Heart left ventricle (tissue), 16 donors: ENCODE data around the gene USP7. TPM values are rescaled to one million over a fixed set of nuclear protein-coding genes. Genes with fewer than 3 reads are reported as not detected.

Experiments used
- ATAC-seq, 4 donors: fragments of 200-7000 bp; cut with Tn5 transposase; one replicate each; pipeline ENCODE4 v1.9.1; 2020 to 2022; ENCODE audit warnings: moderate library complexity in 4 of 4, mild to moderate bottlenecking in 3 of 4, moderate number of reproducible peaks in 1 of 4
- DNase-seq, 5 donors: peaks; one replicate each; pipeline ENCODE4 v3.0.0-alpha.2; 2020
- H3K27ac ChIP-seq, 12 donors: fragments of 200-600 bp; sonication (generic) in 4 of 12; one replicate each; pipeline versions ENCODE4 v1.5.0 to v1.8.0; 2016 to 2022; ENCODE audit warnings: mild to moderate bottlenecking in 2 of 12
- H3K27me3 ChIP-seq, 9 donors: fragments of 200-600 bp; sonication (generic) in 2 of 9; one replicate each; pipeline versions ENCODE4 v1.5.1 to v1.8.0; 2016 to 2022; ENCODE audit warnings: mild to moderate bottlenecking in 3 of 9
- H3K36me3 ChIP-seq, 9 donors: fragments of 200-600 bp; sonication (generic) in 2 of 9; one replicate each; pipeline versions ENCODE4 v1.5.0 to v1.8.0; 2018 to 2022; ENCODE audit warnings: mild to moderate bottlenecking in 2 of 9
- H3K4me1 ChIP-seq, 12 donors: fragments of 200-600 bp; sonication (generic) in 4 of 12; one replicate each; pipeline versions ENCODE4 v1.5.0 to v1.8.0; 2016 to 2022; ENCODE audit warnings: mild to moderate bottlenecking in 3 of 12
- H3K4me3 ChIP-seq, 12 donors: fragments of 200-600 bp; sonication (generic) in 4 of 12; one replicate each; pipeline versions ENCODE4 v1.5.0 to v1.8.0; 2017 to 2022; ENCODE audit warnings: mild to moderate bottlenecking in 9 of 12, moderate library complexity in 4 of 12
- H3K9me3 ChIP-seq, 12 donors: fragments of 200-600 bp; sonication (generic) in 4 of 12; one replicate each; pipeline versions ENCODE4 v1.5.0 to v1.8.0; 2016 to 2022; ENCODE audit warnings: mild to moderate bottlenecking in 1 of 12
- CTCF ChIP-seq, 12 donors: fragments of 200-600 bp; sonication (generic) in 4 of 12; IDR thresholded peaks; one replicate each; pipeline versions ENCODE4 v1.5.0 to v1.8.0; 2018 to 2022; ENCODE audit warnings: antibody characterized with exemption in 12 of 12, mild to moderate bottlenecking in 5 of 12
- POLR2A ChIP-seq, 2 donors: fragments of 450-650 bp; IDR thresholded peaks; one replicate each; pipeline ENCODE4 v1.6.1; 2017; ENCODE audit warnings: antibody characterized with exemption in 2 of 2, mild to moderate bottlenecking in 2 of 2, moderate library complexity in 2 of 2
- WGBS, 4 donors: extraction: QIAGEN DNeasy Blood & Tissue Kit in 2 of 4; methylation state at CpG; one replicate each; pipeline versions ENCODE4 v1.1.5 to v1.1.7; 2013 to 2018; 5-methylcytosine and 5-hydroxymethylcytosine counted together
- intact Hi-C, 10 donors: fragments of 100-400 bp; cut with DNase I; formaldehyde crosslinking; loops; one replicate each; pipeline versions ENCODE4 v1.11.1 to v1.14.2; 2022
- polyA plus RNA-seq, 2 donors: library from polyadenylated mRNA; stranded (reverse); fragments of 200-250 nt; gene quantifications; one replicate each; pipeline ENCODE4 v1.2.3, GENCODE V29; 2013
- total RNA-seq, 9 donors: library from RNA; depleted of rRNA in 2 of 9; stranded (reverse); fragments of >200 nt in 2 of 9; fragmentation: NEBNext Ultra II Directional in 3 of 9; extraction: Animal tissue kit (Norgen Biotek cat#: 25700) in 3 of 9; gene quantifications; one replicate each; pipeline versions ENCODE4 v1.1.0 to v1.2.4, GENCODE V29; 2016 to 2023
- donor health status: ischemic (EF 13 %, LVEDD 7.1; RV severe dilation, severe dysfunction).
- donor health status: healthy with polysubstance abuse.
- donor health status: DM: no; HTN: yes; CAD: no.
- donor health status: DM: no; HTN: no; CAD: no.
- donor health status: ischemic (EF 25% LVEDD 6.9; RV normal size, moderate dysfunction).
- donor health status: ischemic (EF 25% LVEDD 5.7; RV mildly dilated, moderate dysfunction).
- donor health status: healthy.
- donor health status: DM: yes; HTN: yes; CAD: no.
- donor health status: ischemic (EF 35%, LVEDD 5.7; RV mildly dilated, moderate dysfunction).
- donor health status: nonischemic (EF 11% LVEDD 7.7; RV severe dilation, severe dysfunction).
- donor health status: DM: yes; HTN: yes; CAD: no.
- donor health status: PGD.
- donor health status: ischemic (EF 29% LVEDD 5.4; RV normal size, mild dysfunction).
- donor health status: nonischemic (EF 23%, LVEDD 6.1; RV moderate dilation, normal function).

Gene USP7
- total and polyA plus RNA-seq, 11 donors: 20.3 to 86.5 (median 66.2) TPM

- Histone ChIP-seq H3K27ac (no peak overlapping the region), H3K36me3 (peaks cover 3 to 100% (median 98%) of the 10 kb centered on the region in 9 donors), H3K4me3 (no peak overlapping the region), H3K4me1 (peaks cover 0 to 7% (median 0%) of the 10 kb centered on the region in 12 donors), H3K9me3 (no peaks in the 10 kb centered on the region), H3K27me3 (no peaks in the 10 kb centered on the region)
- 83 to 92% (median 87%) methylated on average over 4 of the region's 4 CpGs for WGBS, 4 donors
- DNase-seq (no peak), ATAC-seq (no peak)
- no peak for TF ChIP-seq CTCF (IDR thresholded peaks at IDR 0.05)
- no peak for TF ChIP-seq POLR2A (IDR thresholded peaks at IDR 0.05)
- intact Hi-C loops: loop anchor here in 6 of 10 donors (5.0 to 10.0 kb wide), 2 partner anchors 98 to 100 kb away; no protein-coding TSS in a partner anchor
Observed at GRCh38 chr16:8907096-8907495, 56.6 kb downstream of the USP7 start.

GRCh38 chr16:8905795-8906591 lies 57.7 kb downstream of the USP7 start:
- Histone ChIP-seq H3K9me3 (no peaks in the 10 kb centered on the region), H3K4me1 (peaks cover 0 to 7% (median 0%) of the 10 kb centered on the region in 12 donors), H3K27ac (no peak overlapping the region), H3K4me3 (no peak overlapping the region), H3K27me3 (no peaks in the 10 kb centered on the region), H3K36me3 (peaks cover 0 to 100% (median 99%) of the 10 kb centered on the region in 9 donors)
- DNase-seq (no peak), ATAC-seq (peak in 1 of 4 donors; percentile 13)
- TF ChIP-seq POLR2A (IDR thresholded peaks at IDR 0.05) (no peak), CTCF (IDR thresholded peaks at IDR 0.05) (no peak)
- 87 to 90% (median 88%) methylated on average over 14 of the region's 14 CpGs for WGBS, 4 donors
- intact Hi-C loops: loop anchor here in 6 of 10 donors (5.0 to 10.0 kb wide), 2 partner anchors 99 to 101 kb away; no protein-coding TSS in a partner anchor

- H3K4me3 ChIP-seq: no peak overlapping the region
- peaks cover 3 to 100% (median 99%) of the 10 kb centered on the region in 9 donors for H3K36me3 ChIP-seq
- H3K4me1 ChIP-seq: peaks cover 0 to 7% (median 0%) of the 10 kb centered on the region in 12 donors
- DNase-seq (no peak), ATAC-seq (peak in 1 of 4 donors; percentile 42)
- intact Hi-C loops: loop anchor here in 6 of 10 donors (5.0 to 10.0 kb wide), 2 partner anchors 100 to 102 kb away; no protein-coding TSS in a partner anchor
- 75 to 80% (median 77%) methylated on average over 13 of the region's 13 CpGs for WGBS, 4 donors
- TF ChIP-seq CTCF (IDR thresholded peaks at IDR 0.05) (peak in 8 of 12 donors; percentile 9 to 43 (median 20)), POLR2A (IDR thresholded peaks at IDR 0.05) (no peak)
- no peaks in the 10 kb centered on the region for H3K9me3 ChIP-seq
- H3K27me3 ChIP-seq: no peaks in the 10 kb centered on the region
- no peak overlapping the region for H3K27ac ChIP-seq
Observed at GRCh38 chr16:8905168-8905762, 58.4 kb downstream of the USP7 start.

GRCh38 chr16:8904018-8904430 lies 59.7 kb downstream of the USP7 start:
- no peak for TF ChIP-seq POLR2A (IDR thresholded peaks at IDR 0.05)
- TF ChIP-seq CTCF (IDR thresholded peaks at IDR 0.05): no peak
- Histone ChIP-seq H3K27me3 (no peaks in the 10 kb centered on the region), H3K27ac (no peak overlapping the region), H3K9me3 (no peaks in the 10 kb centered on the region), H3K4me3 (no peak overlapping the region), H3K36me3 (peaks cover 3 to 100% (median 100%) of the 10 kb centered on the region in 9 donors), H3K4me1 (peaks cover 0 to 3% (median 0%) of the 10 kb centered on the region in 12 donors)
- intact Hi-C loops: loop anchor here in 4 of 10 donors (10.0 kb wide), 1 partner anchor 101 kb away; no protein-coding TSS in a partner anchor
- no peak for DNase-seq
- peak in 1 of 4 donors; percentile 33 for ATAC-seq
- WGBS, 4 donors: 80 to 91% (median 89%) methylated on average over 7 to 8 of the region's 8 CpGs
